Transverse colon (tissue), 4 donors: ENCODE measurements around the gene TMEM202. TPM values are rescaled to one million over a fixed set of nuclear protein-coding genes. Genes with fewer than 3 reads are reported as not detected.
"Not testable (repeated sequence)": the region's sequence is repeated elsewhere in the genome, so short reads cannot be mapped to it uniquely, and the experiment has no call there.

Source experiments
- DNase-seq: peaks from one replicate; pipeline ENCODE4 v3.0.0-alpha.2; 2019
- H3K27ac ChIP-seq, 4 donors: fragments of 200-600 bp; sonication (generic); 2 replicates each; pipeline ENCODE4 v1.5.1; 2016 to 2018; ENCODE audit warnings: inconsistent platforms in 4 of 4
- H3K27me3 ChIP-seq: fragments of 200-600 bp; sonication (generic); 2 replicates; pipeline ENCODE4 v1.5.1; 2017; ENCODE audit warnings: inconsistent platforms
- H3K36me3 ChIP-seq, 4 donors: fragments of 200-600 bp; sonication (generic); 2 replicates each; pipeline ENCODE4 v1.5.1; 2017 to 2019; ENCODE audit warnings: inconsistent platforms in 4 of 4
- H3K4me1 ChIP-seq, 4 donors: fragments of 200-600 bp; sonication (generic); 2 replicates each; pipeline ENCODE4 v1.5.1; 2017 to 2020; ENCODE audit warnings: inconsistent platforms in 4 of 4
- H3K4me3 ChIP-seq, 4 donors: fragments of 200-600 bp; sonication (generic); 1 replicate in 1 of 4; 2 replicates in 3 of 4; pipeline versions ENCODE4 v1.5.1 to v1.6.1; 2017 to 2019; ENCODE audit warnings: inconsistent platforms in 4 of 4
- H3K9me3 ChIP-seq, 2 donors: fragments of 200-600 bp; sonication (generic); 2 replicates each; pipeline ENCODE4 v1.5.1; 2017 to 2019; ENCODE audit warnings: inconsistent platforms in 2 of 2
- EP300 ChIP-seq: sonication (generic); formaldehyde crosslinking; IDR thresholded peaks from one replicate; pipeline ENCODE4 v1.6.1; 2017; ENCODE audit warnings: antibody characterized with exemption, low read depth
- POLR2A ChIP-seq: fragments of 450-650 bp; IDR thresholded peaks from one replicate; pipeline ENCODE4 v1.6.1; 2016; ENCODE audit warnings: antibody characterized with exemption, mild to moderate bottlenecking, moderate library complexity
- POLR2AphosphoS5 ChIP-seq, 3 donors: sonication (generic); formaldehyde crosslinking; IDR thresholded peaks; one replicate each; pipeline ENCODE4 v1.6.1; 2016; ENCODE audit warnings: antibody characterized with exemption in 3 of 3
- WGBS, 2 donors: methylation state at CpG; one replicate each; pipeline ENCODE4 v1.1.5; 2018; ENCODE audit warnings: low coverage in 1 of 2; 5-methylcytosine and 5-hydroxymethylcytosine counted together
- in situ Hi-C, 4 donors: fragments of 200-750 bp; cut with MboI; loops; one replicate each; pipeline versions ENCODE4 v1.15.0 to v1.15.1; 2017; ENCODE audit warnings: low sequenced_read_pairs in 3 of 4, low pct_ligation_motif_present in 1 of 4, low pct_unique_long_range_greater_than_20kb in 1 of 4
- intact Hi-C: fragments of 100-400 bp; cut with DNase I; formaldehyde crosslinking; loops from one replicate; pipeline ENCODE4 v1.15.1; 2023; ENCODE audit warnings: low total_unique reads
- total RNA-seq, 4 donors: library from RNA; depleted of rRNA; stranded (reverse); fragments of >200 nt; gene quantifications; one replicate each; pipeline ENCODE4 v1.1.0, GENCODE V29; 2016
- TF ChIP-seq, protein P1 (sequence below), 5 experiments: fragments of 200-600 bp in 3 of 5; fragments of 450-650 bp in 2 of 5; sonication (generic) in 3 of 5; IDR thresholded peaks; 1 replicate in 2 of 5; 2 replicates in 3 of 5; pipeline ENCODE4 v1.5.1; 2016 to 2017; ENCODE audit warnings: antibody characterized with exemption in 5 of 5, inconsistent platforms in 3 of 5, mild to moderate bottlenecking in 2 of 5, moderate library complexity in 1 of 5

The TMEM202 gene
- total RNA-seq, 4 donors from 2014 or later, result not detected

DNA sequence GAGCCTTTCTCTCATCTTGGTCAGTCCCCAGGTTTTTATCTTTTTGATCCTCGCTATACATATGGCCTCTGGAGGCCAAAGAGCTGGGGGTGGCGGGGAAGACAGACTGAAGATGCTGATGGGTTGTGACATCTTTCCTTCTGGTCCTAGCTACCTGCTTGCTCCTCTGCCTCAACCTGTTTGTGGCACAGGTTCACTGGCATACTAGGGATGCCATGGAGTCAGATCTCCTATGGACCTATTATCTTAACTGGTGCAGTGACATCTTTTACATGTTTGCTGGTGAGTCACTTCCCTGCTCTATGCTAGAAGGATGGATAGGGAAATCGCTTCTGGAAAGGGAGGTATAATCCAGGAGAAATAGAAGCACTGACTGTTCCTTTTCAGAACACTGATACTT is 8.8 kb downstream of the TMEM202 start:
- H3K4me3 ChIP-seq, result no peak overlapping the region
- H3K27ac ChIP-seq, result no peak overlapping the region
- intact Hi-C loops, result no loop called here
- no peak for DNase-seq
- no peaks in the 10 kb centered on the region for H3K9me3 ChIP-seq
- H3K4me1 ChIP-seq, result no peaks in the 10 kb centered on the region
- 90 to 100% methylated on average over 2 to 3 of the region's 3 CpGs for WGBS, 2 donors
- TF ChIP-seq, protein P1, sequence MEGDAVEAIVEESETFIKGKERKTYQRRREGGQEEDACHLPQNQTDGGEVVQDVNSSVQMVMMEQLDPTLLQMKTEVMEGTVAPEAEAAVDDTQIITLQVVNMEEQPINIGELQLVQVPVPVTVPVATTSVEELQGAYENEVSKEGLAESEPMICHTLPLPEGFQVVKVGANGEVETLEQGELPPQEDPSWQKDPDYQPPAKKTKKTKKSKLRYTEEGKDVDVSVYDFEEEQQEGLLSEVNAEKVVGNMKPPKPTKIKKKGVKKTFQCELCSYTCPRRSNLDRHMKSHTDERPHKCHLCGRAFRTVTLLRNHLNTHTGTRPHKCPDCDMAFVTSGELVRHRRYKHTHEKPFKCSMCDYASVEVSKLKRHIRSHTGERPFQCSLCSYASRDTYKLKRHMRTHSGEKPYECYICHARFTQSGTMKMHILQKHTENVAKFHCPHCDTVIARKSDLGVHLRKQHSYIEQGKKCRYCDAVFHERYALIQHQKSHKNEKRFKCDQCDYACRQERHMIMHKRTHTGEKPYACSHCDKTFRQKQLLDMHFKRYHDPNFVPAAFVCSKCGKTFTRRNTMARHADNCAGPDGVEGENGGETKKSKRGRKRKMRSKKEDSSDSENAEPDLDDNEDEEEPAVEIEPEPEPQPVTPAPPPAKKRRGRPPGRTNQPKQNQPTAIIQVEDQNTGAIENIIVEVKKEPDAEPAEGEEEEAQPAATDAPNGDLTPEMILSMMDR (IDR thresholded peaks at IDR 0.05), result no peak
- no peak for TF ChIP-seq POLR2A
- no peak for TF ChIP-seq EP300
- no peak for TF ChIP-seq POLR2AphosphoS5 (IDR thresholded peaks at IDR 0.05)
- H3K27me3 ChIP-seq, result peaks cover 44% of the 10 kb centered on the region
- no peaks in the 10 kb centered on the region for H3K36me3 ChIP-seq
- in situ Hi-C loops, result no loop called here

DNA sequence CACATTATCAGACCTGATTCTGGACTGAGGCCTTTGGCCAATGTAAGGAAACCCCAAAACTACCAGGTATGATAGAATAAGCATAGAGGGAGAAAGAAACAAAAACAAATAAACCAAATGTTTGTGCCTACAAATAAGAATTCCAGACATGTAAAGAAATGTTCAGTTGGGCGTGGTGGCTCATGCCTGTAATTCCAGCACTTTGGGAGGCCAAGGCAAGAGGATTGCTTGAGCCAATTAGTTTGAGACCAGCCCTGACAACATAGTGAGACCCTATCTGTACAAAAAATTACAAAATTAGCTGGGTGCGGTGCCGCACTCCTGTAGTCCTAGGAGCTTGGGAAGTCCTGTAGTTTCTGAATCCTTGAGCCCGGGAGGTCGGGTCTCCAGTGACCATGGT is 13.0 kb downstream of the TMEM202 start:
- WGBS, 2 donors, result 88 to 91% methylated on average over 5 of the region's 5 CpGs
- Histone ChIP-seq H3K36me3 (no peaks in the 10 kb centered on the region), H3K27ac (no peak overlapping the region), H3K9me3 (no peaks in the 10 kb centered on the region), H3K4me1 (no peaks in the 10 kb centered on the region), H3K27me3 (peaks cover 23% of the 10 kb centered on the region), H3K4me3 (no peak overlapping the region)
- in situ Hi-C loops (no loop called here), intact Hi-C loops (no loop called here)
- no peak for DNase-seq
- TF ChIP-seq, protein P1 (IDR thresholded peaks at IDR 0.05), result no peak

DNA sequence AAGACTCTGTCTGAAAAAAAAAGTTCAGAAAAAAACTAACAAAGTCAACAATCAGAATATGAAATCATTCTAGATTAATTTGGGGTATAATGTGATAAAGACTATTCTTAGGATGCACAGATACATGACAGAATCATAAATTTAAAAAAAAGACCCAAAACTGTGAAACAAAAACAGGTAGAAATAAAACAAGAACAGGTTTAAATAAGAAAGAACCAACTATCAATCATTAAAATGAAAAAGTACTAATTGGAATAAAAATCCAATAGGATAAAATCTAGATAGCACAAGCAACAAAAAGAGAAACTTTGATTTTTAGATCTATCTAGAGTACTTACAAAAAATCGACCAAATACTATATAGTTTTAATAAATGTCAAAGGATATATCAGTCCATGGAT is 13.4 kb downstream of the TMEM202 start:
- no peak for DNase-seq
- TF ChIP-seq, protein P1 (IDR thresholded peaks at IDR 0.05), result no peak
- no peak for TF ChIP-seq POLR2AphosphoS5 (IDR thresholded peaks at IDR 0.05)
- no peak for TF ChIP-seq EP300
- TF ChIP-seq POLR2A, result no peak
- Histone ChIP-seq H3K4me3 (no peak overlapping the region), H3K9me3 (no peaks in the 10 kb centered on the region), H3K36me3 (no peaks in the 10 kb centered on the region), H3K4me1 (no peaks in the 10 kb centered on the region), H3K27me3 (peaks cover 23% of the 10 kb centered on the region), H3K27ac (no peak overlapping the region)
- in situ Hi-C loops (no loop called here), intact Hi-C loops (no loop called here)
- WGBS, 2 donors, result 7 to 32% methylated on average over 1 of the region's 1 CpG

DNA sequence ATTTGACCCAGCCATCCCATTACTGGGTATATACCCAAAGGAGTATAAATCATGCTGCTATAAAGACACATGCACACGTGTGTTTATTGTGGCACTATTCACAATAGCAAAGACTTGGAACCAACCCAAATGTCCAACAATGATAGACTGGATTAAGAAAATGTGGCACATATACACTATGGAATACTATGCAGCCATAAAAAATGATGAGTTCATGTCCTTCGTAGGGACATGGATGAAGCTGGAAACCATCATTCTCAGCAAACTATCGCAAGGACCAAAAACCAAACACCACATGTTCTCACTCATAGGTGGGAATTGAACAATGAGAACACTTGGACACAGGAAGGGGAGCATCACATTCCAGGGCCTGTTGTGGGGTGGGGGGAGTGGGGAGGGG is 15.2 kb downstream of the TMEM202 start:
- WGBS, 2 donors, result 56% methylated on average over 1 of the region's 3 CpGs; no CpG with 5 or more reads in 1 of the 2 donors
- H3K27me3 ChIP-seq, result peaks cover 17% of the 10 kb centered on the region
- H3K27ac ChIP-seq, DNase-seq, intact Hi-C loops, H3K9me3 ChIP-seq, H3K4me1 ChIP-seq, in situ Hi-C loops, H3K36me3 ChIP-seq, H3K4me3 ChIP-seq: not testable (repeated sequence)

DNA sequence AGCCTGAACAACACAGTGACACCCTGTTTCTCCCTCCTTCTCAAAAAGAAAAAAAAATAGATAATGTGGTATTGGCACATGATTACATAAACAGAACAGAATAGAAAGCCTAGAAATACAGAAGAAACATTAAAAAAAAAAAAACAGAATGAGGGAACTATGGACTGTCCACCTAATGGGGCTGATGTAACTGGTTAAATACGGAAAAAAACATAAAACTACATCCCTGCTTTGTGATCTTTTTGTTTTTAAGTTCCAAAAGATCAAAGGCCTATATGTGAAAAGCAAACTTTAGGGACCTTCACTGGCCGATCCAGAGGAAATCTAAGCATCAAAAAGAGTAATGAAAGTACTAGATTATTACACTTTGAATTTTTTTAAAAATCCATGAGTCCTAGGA is 17.2 kb downstream of the TMEM202 start:
- H3K27ac ChIP-seq, result no peak overlapping the region
- no peak for DNase-seq
- intact Hi-C loops (no loop called here), in situ Hi-C loops (no loop called here)
- TF ChIP-seq EP300 (no peak), POLR2AphosphoS5 (IDR thresholded peaks at IDR 0.05) (no peak), POLR2A (no peak)
- TF ChIP-seq, protein P1 (IDR thresholded peaks at IDR 0.05), result no peak
- H3K4me1 ChIP-seq, result no peaks in the 10 kb centered on the region
- peaks cover 9% of the 10 kb centered on the region for H3K27me3 ChIP-seq
- H3K4me3 ChIP-seq, result no peak overlapping the region
- 50 to 67% methylated on average over 1 to 2 of the region's 2 CpGs for WGBS, 2 donors
- H3K9me3 ChIP-seq, result no peaks in the 10 kb centered on the region
- no peaks in the 10 kb centered on the region for H3K36me3 ChIP-seq

DNA sequence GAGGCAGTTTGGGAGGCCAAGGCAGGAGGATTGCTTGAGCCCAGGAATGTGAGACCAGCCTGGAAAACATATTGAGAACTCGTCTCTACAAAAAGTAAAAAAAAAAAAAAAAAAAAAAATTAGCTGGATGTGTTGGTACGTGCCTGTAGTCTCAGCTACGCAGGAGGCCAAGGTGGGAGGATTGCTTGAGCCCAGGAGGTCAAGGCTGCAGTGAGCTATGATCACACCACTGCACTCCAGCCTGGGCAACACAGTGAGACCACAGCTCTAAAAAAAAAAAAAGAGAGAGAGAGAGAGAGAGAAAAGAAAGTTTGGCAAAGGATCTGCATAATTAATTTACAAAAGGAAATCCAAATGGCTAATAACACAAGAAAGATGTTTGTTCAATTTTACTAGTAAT is 21.7 kb downstream of the TMEM202 start:
- H3K4me1 ChIP-seq, H3K9me3 ChIP-seq, H3K27me3 ChIP-seq, H3K4me3 ChIP-seq, DNase-seq, H3K36me3 ChIP-seq, intact Hi-C loops, H3K27ac ChIP-seq, in situ Hi-C loops: not testable (repeated sequence)
- WGBS, 2 donors, result 47 to 76% methylated on average over 2 to 3 of the region's 3 CpGs
